NCI-H748 (cell line): ENCODE results near the gene HEXD.
"Not testable (repeated sequence)": the region's sequence is repeated elsewhere in the genome, so short reads cannot be mapped to it uniquely, and the experiment has no call there.

Experiments used
- DNase-seq: peaks from one replicate; lab custom pipeline; 2025; ENCODE audit not compliant: unreplicated experiment; lab: John Stamatoyannopoulos, UW

The HEXD gene

DNA sequence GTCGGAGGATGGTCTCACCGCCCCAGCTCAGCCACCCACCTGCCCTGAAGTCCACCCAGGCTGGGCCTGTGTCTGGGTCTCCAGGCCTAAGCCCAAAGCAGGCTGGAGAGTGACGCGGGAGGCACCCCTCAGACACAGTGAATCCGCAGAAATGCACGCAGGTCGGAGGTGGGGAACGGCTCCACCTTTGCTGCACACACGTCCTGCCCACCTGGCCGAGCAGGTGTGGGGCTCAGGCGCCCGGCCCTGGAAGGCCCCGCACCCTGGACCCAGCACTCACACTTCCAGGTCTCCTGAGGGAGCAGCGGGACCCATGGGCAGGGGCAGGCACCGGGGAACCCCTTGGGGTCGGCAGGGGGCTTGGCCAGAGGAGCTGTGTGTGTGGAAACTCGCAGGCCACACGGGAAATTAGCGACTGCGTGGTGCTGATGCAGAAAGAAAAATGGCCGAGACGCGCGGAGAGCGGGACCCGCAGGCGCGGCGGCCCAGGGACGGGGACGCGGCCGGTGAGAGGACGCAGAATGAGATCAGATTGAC is 21.8 kb downstream of the HEXD start:
- no peak for DNase-seq

DNA sequence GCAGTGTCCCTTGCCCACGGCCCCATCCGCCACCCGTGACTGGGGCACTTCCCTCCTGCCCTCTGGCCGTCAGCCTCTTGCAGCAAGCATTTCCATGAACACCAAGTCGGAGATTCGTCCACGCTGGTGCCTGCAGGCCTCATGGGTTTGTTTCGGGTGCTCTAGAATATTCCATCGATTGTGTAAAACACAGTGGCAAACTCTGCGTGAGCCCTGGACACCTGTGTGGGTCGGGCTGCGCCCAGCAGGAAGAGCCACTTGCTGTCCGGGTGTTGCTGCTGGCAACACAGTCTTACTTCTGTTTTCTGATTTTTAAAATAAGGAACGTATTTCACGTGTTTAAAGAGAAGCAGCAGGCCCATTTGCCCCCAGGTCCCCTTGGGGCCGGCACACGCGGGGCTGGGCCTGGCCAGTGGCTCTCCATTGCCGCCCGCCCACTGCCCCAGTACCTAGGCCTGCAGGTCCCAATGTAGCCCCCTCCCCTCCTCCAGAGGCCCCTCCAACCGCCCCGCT is 22.4 kb downstream of the HEXD start:
- DNase-seq = no peak

DNA sequence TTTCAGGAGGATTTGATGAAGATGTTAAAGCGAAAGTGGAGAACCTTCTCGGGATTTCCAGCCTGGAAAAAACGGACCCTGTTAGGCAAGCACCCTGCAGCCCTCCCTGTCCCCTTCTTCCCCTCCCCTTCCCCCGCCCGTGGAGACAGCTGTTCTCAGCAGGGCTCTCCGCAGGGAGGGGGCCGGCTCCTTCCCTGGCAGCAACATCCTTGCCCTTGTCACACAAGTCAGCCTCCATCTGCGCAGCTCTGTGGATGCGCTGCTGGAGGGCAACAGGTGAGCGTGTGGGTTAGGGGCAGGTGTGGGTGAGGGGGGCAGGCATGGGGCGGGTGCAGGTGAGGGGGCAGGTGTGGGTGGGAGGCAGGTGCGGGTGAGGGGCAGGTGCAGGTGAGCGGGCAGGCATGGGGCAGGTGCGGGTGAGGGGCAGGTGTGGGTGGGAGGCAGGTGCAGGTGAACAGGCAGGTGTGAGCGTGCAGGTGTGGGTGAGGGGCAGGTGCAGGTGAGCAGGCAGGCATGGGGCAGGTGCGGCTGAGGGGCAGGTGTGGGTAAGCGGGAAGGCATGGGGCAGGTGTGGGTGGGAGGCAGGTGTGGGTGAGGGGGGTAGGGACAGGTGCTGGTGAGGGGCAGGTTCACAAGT is 23.0 kb downstream of the HEXD start:
- peak; percentile 54 for DNase-seq

DNA sequence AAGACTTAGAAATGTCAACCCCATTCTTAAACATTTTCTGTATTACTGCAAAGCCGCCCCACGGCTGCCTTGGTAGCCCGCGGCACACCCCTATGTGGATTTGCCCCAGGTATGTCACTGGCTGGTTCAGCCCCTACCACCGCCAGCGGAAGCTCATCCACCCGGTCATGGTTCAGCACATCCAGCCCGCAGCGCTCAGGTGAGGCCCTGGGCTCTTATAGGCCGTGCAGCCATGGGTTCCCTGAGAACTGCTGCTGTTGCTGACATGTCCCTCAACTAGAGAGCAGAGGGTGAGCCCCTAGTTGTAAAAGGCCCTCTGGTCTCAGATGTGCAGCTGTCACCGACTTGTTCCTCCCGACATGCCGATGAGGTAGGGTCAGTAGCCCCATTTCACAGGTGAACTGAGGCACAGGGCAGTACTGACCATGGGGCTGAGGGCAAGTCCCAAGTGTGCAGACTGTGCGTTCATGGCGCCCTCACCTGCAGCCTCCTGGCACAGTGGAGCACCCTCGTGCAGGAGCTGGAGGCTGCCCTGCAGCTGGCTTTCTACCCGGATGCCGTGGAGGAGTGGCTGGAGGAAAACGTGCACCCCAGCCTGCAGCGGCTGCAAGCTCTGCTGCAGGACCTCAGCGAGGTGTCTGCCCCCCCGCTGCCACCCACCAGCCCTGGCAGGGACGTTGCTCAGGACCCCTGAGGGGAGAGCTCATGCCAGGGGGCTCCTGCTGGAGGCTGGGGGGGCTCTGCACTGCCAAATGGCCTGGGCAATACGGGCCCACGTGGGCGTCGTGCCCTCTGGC is 23.7 kb downstream of the HEXD start:
- DNase-seq = no peak

DNA sequence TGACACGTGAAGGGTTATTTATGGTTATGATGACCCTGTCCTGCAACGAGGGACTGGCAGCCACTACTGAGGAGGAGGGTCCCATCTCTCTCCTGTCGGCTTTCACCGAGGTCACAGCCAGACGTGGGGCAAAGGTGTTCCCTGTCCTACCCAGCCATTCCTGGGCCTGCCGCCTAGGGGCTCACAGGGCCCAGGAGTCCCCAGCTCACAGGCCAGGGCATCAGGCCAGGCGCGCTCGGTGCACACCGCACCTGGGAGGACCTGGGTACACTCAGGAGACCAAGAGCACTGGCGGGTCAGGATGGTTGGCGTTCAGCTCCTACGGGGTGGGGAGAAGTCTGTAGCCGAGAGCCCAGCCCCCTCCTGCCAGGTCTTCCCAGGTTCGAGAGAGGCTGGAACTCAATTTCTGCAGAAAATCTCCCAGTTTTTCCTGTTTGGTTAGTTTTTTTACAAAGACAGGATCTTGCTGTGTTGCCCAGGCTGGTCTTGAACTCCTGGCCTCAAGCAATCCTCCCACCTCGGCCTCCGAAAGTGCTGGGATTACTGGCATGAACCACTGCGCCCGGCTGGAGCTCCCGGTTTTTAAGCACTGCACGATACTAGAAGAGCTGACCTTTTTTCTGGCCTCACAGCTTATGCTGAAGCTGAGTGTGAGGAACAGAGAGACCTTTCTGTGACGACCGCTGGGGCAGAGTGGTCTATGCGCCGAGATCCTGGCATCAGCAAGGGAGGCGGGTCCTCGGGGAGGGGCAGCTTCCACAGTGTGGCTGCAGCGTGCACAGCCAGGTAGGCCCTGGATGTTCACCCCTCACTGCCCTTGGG is 24.7 kb downstream of the HEXD start:
- DNase-seq = no peak

DNA sequence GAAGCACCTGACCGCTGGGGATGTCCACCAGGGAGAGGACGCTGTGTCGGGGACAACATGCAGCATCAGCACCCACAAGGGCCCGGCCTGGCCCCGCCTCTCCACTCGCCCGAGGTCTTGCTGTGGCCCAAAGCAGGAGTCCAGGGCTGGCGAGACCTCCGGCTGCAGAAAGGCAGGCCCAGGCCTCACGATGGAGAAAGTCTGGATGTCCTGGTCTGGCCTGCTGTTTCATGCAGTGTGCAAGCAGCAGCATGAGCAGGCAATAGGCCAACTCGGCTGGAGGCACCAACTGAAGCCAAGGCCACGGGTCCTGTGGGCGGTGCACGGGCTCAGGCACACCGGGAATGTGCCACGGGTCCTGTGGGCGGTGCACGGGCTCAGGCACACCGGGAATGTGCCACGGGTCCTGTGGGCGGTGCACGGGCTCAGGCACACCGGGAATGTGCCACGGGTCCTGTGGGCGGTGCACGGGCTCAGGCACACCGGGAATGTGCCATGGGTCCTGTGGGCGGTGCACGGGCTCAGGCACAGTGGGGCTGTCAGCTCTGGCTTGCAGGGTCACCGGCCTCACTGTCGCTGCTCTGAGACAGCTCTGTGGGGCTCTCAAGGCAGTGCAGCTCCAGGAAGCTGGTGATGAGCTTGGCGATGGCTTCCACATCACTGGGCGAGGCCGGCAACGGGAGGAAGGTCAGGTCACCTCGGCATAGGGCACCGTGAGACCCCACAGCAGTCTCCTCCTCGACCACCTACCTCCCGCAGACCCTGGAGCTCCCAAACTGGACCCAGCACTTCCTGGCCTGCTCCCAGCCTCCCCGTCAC is 25.5 kb downstream of the HEXD start:
- no peak for DNase-seq

DNA sequence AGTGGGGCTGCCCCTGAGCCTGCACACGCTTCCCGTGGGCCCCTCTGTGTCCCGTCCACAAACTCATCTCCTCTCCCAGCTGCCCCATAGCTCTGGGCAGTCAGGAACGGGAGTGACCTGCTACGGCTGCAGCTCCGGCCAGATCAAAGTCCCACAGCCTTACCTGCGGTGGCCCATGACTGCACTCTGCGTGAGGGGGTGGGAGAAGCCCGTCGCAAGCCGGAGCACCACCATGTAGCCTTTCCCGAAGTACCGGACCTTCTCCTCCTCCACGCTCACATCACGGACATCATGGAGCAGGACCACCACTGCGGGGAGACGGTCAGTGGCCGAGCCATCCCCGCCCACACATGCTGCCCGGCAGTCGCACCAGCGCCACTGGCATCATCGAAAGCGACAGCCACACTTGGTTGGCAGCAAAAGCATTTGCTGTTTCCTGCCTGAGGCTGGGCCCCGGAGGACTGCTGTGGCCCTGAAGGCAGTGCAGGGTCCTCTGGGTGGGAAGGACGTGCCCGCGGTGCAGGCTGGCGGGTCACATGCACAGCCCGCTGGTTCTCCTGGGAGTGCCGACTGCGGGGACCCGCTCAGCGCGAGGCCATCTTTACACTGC is 26.2 kb downstream of the HEXD start:
- DNase-seq = no peak

DNA sequence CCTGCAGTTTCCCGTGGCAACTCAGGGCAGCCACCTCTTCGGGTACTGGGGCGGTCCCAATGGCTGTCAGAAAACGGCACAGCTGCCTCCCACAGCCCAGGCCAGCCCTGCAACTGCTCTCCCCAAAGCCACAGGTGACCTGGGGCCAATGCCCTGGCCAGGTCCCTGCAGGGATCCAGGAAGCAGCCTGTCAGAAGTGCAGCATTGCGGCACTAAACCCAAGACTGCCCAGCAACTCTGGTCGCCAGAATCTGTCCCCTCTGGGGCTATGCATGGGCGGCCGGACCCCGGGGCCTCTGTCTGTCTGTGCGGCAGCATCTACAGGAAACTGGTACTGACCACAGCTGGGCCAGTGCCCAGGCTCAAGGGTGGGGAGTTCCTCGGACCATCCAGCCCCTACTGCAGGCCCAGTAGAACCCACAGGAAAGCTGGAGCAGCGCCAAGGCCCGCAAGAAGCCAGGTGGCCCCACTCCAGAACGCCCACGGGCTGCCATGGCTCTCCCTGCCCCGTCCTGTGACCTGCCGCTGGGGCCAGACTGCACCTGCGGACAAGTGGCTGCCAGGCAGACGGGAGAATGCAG is 26.9 kb downstream of the HEXD start:
- no peak for DNase-seq

DNA sequence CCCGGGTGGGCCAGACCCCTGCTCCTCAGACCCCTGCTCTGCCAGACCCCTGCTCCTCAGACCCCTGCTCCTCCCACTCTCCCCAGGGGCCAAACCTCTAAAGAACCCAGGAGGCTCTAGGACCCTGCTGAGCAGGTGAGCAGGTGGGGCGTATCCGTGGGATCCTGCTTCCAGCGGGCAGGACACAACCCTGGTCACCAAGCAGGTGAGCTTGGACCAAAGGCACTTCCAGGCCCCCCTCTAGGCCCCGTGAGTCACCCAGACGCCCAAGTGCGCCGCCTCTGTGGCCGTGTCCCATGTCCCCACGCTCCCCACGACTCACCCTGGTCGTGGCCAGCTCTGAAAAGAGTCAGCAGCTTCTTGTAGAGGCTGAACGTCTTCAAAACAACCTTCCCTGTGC is 27.4 kb downstream of the HEXD start:
- no peak for DNase-seq

DNA sequence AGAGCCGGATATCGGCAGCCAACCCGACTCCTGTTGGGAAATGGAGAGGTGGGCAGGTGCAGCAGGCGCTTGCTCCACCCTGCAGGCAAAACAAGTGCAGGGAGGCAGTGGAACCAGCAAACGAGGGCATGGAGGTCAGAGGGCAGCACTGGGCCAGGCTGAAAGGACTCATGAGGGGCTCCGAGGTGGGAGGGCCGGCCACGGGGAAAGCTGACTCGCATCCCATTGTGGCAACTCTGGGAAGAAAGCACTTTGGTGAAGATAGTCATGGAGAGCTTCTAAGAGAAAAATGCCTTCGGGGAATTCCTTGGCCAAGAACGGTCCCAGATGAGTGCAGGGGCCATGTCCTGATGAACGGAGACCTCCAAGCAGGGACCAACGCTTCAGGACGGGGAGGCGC is 28.0 kb downstream of the HEXD start:
- DNase-seq = no peak

DNA sequence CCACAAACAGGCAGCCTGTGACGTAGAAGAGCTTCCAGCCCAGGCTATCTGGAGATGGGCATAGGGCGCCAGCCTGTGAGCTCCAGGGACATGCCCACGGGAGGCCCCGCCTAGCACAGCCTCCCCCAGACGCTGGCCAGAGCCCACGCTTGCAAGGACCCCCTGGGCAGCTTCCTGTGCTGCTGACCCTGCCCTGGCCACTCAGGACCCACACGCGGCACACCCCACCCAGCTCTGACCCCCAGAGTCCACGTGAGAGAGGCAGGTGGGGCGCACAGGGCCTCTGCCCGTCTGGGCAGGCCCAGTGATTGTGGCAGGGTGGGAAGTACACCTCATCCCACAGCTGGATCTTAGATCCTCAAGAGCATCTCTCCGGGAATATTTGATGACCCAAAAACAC is 28.5 kb downstream of the HEXD start:
- no peak for DNase-seq

DNA sequence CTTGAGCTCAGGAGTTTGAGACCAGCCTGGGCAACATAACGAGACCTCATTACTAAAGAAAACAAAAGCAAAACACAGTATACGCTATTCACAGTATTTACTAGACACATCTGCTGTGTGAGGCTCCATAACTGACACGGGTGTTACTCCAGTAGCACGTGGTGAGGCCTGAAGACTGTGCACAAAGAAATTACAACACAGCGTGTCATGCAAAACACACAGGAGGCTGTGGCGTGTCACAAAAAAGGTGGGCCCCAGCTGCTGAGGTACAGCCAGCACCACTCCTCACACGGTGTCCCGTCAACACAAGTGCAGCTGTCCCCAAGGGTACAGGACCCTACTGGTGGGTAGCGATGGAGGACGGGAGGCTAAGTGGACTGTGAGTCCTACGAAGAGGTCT is 29.7 kb downstream of the HEXD start:
- DNase-seq = no peak

DNA sequence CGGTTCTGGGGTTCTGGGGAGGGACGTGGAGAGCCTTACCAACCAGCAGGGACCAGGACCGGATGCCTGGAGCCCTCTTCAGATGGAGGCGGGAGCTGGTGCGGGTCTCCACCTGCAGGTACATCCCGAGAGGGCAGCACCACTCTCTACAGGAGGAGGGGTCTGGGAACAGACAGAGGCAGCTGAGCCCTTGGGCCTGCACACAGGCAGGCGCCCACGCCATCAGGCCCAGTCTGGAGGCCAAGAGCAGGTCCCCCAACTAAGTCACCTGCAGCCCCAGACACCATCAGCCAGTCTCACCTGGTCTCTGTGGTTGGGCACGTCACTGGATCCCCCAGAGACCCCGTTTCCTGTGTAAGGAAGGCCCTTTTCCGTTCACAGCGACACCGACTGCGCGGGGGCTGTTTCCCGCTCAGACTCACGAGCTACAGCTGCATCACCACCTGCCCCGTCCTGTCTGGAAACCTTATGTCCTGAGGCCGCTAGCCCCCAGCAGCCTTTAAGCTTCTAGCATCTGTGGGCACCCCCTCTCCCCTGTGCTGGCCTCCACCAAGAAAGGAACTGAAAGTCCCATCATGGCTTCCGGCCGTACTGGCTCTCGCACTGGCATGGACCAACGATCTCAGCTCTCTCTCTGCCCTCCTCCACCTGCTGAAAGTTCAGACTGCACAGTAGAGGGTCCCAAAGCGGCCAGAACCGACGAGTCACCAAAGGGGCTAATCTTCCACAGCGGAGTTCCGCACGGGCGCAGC is 31.2 kb downstream of the HEXD start:
- DNase-seq = peak; percentile 45

DNA sequence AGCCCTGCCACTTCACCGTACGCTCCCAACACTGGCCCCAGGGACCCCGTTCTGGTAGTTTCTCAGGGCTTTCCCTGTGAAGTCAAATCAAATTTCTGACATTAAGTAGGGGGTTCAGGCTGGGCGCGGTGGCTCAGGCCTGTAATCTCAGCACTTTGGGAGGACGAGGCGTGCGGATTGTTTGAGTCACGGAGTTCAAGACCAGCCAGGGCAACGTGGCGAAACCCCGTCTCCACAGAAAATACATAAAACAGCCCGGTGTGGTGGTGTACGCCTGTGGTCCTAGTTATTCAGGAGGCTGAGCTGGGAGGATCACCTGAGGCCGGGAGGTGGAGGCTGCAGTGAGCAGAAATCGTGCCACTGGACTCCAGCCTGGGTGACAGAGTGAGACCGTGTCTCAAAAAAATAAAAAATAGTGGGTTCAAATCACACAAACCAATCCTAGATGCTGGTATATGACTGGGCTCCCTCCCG is 31.8 kb downstream of the HEXD start:
- DNase-seq = no peak

DNA sequence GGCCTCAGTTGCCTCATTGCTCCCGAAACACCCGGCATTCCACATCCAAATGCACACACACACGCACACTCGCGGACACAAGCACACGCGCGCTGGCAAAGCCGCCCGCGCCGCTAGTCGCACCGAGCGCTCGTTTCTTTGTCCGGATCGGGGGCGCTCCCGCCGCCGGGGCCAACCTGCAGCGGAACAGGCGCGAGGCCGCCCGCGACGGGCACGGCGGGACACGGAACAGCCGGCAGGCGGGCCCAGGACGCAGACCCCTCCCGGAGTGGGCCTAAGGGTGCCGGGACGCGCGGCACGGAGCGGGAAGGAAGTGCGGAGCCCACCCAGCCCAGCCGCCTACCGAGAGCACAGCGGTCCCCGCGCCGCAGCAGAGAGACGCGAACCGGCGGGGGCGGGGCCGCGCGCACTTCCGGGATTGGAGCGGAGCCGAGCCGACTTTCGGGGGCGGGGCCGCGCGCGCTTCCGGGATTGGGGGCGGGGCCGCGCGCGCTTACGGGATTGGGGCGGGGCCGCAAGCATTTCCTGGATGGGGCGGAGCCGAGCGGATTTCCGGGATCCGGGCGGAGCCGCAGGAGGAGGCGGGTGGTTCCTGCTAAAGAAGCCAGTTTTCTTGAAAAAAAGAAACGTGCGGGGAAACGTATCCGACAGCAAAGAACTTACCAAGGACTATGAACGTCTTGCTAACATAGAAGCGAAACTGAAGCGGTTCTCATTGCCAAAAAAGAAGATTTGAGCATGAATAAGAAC is 32.4 kb downstream of the HEXD start, which contains the start of gene CYBC1:
Gene CYBC1 (minus strand): TSS at position 396 of the 750 bp plus-strand sequence. CDS start 1,498 bp downstream, outside the sequence.
- peak; percentile 93 for DNase-seq

DNA sequence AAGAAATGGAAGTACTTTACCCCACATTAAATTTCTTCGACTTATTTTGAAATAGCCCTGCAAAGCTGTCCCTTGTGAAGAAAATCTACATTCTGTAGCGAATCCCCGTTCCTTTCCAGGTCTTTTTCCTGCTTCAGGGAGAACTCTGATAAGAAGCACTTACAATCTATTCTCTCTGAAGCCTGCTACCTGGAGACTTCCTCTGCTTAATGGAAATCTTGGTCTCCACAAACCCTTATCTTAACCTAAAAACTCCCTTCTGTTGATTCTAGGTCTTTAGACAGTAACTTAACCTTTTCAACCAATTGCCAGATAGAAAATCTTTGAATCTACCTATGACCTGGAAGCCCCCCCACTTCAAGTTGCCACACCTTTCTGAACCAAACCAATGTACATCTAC is 34.0 kb downstream of the HEXD start:
- no peak for DNase-seq

DNA sequence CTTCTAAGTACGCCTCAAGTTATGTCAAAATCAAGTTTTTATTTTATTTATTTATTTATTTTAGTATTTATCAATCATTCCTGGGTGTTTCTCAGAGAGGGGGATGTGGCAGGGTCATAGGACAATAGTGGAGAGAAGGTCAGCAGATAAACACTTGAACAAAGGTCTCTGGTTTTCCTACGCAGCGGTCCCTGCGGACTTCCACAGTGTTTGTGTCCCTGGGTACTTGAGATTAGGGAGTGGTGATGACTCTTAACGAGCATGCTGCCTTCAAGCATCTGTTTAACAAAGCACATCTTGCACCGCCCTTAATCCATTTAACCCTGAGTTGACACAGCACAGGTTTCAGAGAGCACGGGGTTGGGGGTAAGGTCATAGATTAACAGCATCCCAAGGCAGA is 35.0 kb downstream of the HEXD start:
- DNase-seq = peak; percentile 21

DNA sequence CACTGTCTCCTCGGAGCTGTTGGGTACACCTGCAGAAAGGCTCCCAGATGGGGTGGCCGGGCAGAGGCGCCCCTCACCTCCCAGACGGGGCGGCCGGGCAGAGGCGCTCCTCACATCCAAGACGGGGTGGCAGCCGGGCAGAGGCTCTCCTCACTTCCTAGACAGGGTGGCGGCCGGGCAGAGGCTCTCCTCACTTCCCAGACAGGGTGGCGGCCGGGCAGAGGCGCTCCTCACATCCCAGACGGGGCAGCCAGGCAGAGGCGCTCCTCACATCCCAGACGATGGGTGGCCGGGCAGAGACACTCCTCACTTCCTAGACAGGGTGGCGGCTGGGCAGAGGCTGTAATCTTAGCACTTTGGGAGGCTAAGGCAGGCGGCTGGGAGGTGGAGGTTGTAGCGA is 35.6 kb downstream of the HEXD start:
- DNase-seq = not testable (repeated sequence)
